K562 (cell line): ENCODE results near the gene GEMIN5. TPM values are rescaled to one million over a fixed set of nuclear protein-coding genes. Genes with fewer than 3 reads are reported as not detected.

Experiments used
- CSDE1 ChIP-seq, 2 experiments: fragments of 450-650 bp; IDR thresholded peaks; 2 replicates each; pipeline ENCODE4 v1.6.1; 2016; ENCODE audit warnings: mild to moderate bottlenecking in 1 of 2
- CTBP1 ChIP-seq: fragments of 450-650 bp; IDR thresholded peaks from 2 replicates; pipeline ENCODE4 v1.6.1; 2016; ENCODE audit warnings: borderline replicate concordance
- HNRNPH1 ChIP-seq: fragments of 200-400 bp; formaldehyde crosslinking; optimal IDR thresholded peaks from 2 replicates; pipeline ENCODE3; 2017; ENCODE audit warnings: low read depth, mild to moderate bottlenecking, low read length, moderate library complexity
- JUN ChIP-seq, 2 experiments: sonication (generic) in 1 of 2; formaldehyde crosslinking in 1 of 2; IDR thresholded peaks; 2 replicates each; pipeline versions ENCODE4 v1.6.1 to v1.8.0; 2012 to 2022; ENCODE audit warnings: borderline replicate concordance in 2 of 2, mild to moderate bottlenecking in 2 of 2, improper control_type of control experiment in 1 of 2, low read depth in 1 of 2, low read length in 1 of 2, missing genetic modification reagents in 1 of 2
- JUND ChIP-seq, 2 experiments: IDR thresholded peaks; 2 replicates in 1 of 2; 3 replicates in 1 of 2; pipeline ENCODE4 v1.6.1; 2011; ENCODE audit warnings: borderline replicate concordance in 2 of 2, low read depth in 2 of 2, low read length in 2 of 2, improper control_type of control experiment in 1 of 2, missing biosample characterization in 1 of 2, missing genetic modification characterization in 1 of 2, missing genetic modification reagents in 1 of 2
- KAT7 ChIP-seq: sonication (generic); formaldehyde crosslinking; IDR thresholded peaks from 2 replicates; pipeline ENCODE4 v1.8.0; 2022; ENCODE audit warnings: missing genetic modification reagents, mild to moderate bottlenecking, borderline replicate concordance
- MTA3 ChIP-seq: fragments of 450-650 bp; formaldehyde crosslinking; IDR thresholded peaks from 2 replicates; pipeline ENCODE4 v1.6.1; 2017; ENCODE audit warnings: mild to moderate bottlenecking, borderline replicate concordance
- NR4A1 ChIP-seq, 2 experiments: fragments of 250-450 bp in 1 of 2; fragments of 450-650 bp in 1 of 2; sonication (Bioruptor Pico) in 1 of 2; IDR thresholded peaks; 2 replicates each; pipeline versions ENCODE4 v1.4.0 to v1.6.1; 2016 to 2020; ENCODE audit warnings: mild to moderate bottlenecking in 2 of 2, missing compliant biosample characterization in 1 of 2, missing genetic modification characterization in 1 of 2, moderate library complexity in 1 of 2
- POLR2G ChIP-seq: fragments of 200-400 bp; formaldehyde crosslinking; IDR thresholded peaks from 2 replicates; pipeline ENCODE4 v1.6.1; 2017; ENCODE audit warnings: low read depth, mild to moderate bottlenecking, antibody characterized with exemption, low read length, moderate library complexity
- RREB1 ChIP-seq: fragments of 250-450 bp; sonication (Bioruptor Pico); IDR thresholded peaks from 2 replicates; pipeline ENCODE4 v1.4.0; 2020
- SIN3A ChIP-seq, 2 experiments: fragments of 150-350 bp in 1 of 2; IDR thresholded peaks; 2 replicates each; pipeline ENCODE4 v1.6.1; 2011 to 2016; ENCODE audit warnings: borderline replicate concordance in 2 of 2, low read depth in 2 of 2, low read length in 2 of 2, mild to moderate bottlenecking in 2 of 2, moderate library complexity in 2 of 2; ENCODE audit not compliant: control insufficient read depth in 1 of 2
- SUPT5H ChIP-seq: fragments of 450-650 bp; IDR thresholded peaks from 2 replicates; pipeline ENCODE4 v1.6.1; 2016
- USF1 ChIP-seq: sonication (generic); formaldehyde crosslinking; IDR thresholded peaks from 2 replicates; pipeline ENCODE4 v1.9.0; 2022; ENCODE audit warnings: mild to moderate bottlenecking, missing genetic modification reagents
- ZNF121 ChIP-seq: sonication (generic); formaldehyde crosslinking; conservative IDR thresholded peaks from 2 replicates; pipeline ENCODE4 v1.8.0; 2022; ENCODE audit warnings: missing genetic modification reagents
- ZNF76 ChIP-seq: fragments of 250-450 bp; sonication (Bioruptor Pico); IDR thresholded peaks from 2 replicates; pipeline ENCODE4 v1.4.0; 2020; ENCODE audit warnings: mild to moderate bottlenecking, moderate library complexity, borderline replicate concordance
- ZNF830 ChIP-seq: fragments of 250-450 bp; sonication (Bioruptor Pico); IDR thresholded peaks from 2 replicates; pipeline ENCODE4 v1.5.0; 2021; ENCODE audit warnings: mild to moderate bottlenecking
- polyA plus RNA-seq, 8 experiments: library from polyadenylated mRNA; depleted of rRNA in 4 of 8; stranded (reverse) in 5 of 8; unstranded in 3 of 8; fragments of >200 nt; fragmentation: Nextera tagmentation in 2 of 8; fragmentation: Illumina TruSeq in 1 of 8; extraction: Ambion mirVana in 2 of 8; extraction: Trizol in 1 of 8; gene quantifications; 2 replicates each; pipeline versions ENCODE4 v1.2.1 to v1.2.3, GENCODE V29; 2011 to 2014; ENCODE audit warnings: inconsistent platforms in 1 of 8, missing spikeins in 1 of 8
- total RNA-seq, 7 experiments: library from RNA; depleted of rRNA in 6 of 7; stranded (reverse); fragments of >200 nt in 6 of 7; fragmentation: Illumina TruSeq in 2 of 7; extraction: Trizol in 2 of 7; gene quantifications; 2 replicates each; pipeline versions ENCODE4 v1.2.1 to v1.2.3, GENCODE V29; 2011 to 2021; ENCODE audit warnings: low replicate concordance in 1 of 7
- TF ChIP-seq, protein P1 (sequence below): fragments of 200-800 bp; sonication (Bioruptor generic); IDR thresholded peaks from 2 replicates; pipeline ENCODE4 v1.6.1; 2017; ENCODE audit warnings: missing genetic modification characterization, missing compliant biosample characterization

Gene GEMIN5
- total and polyA plus RNA-seq, 9 of the 15 experiments (the other 6 are each of a cell fraction or from before 2014, with no cell fraction given): 10.3 to 48.2 (median 34.7) TPM

- TF ChIP-seq RREB1 (CRISPR knock-in tag) (0 out of 2 replicates have a peak, but pooled peaks have one; percentile 10), JUND (IDR thresholded peaks at IDR 0.05; ENCODE audit: borderline replicate concordance, low read depth, low read length) (peak; percentile 62), JUND (tag; IDR thresholded peaks at IDR 0.05; ENCODE audit: borderline replicate concordance, low read depth, low read length) (no peak), NR4A1 (CRISPR knock-in tag; IDR thresholded peaks at IDR 0.05) (no peak), NR4A1 (tag; IDR thresholded peaks at IDR 0.05) (peak; percentile 37; the same call in 1 of the 2 replicates), JUN (IDR thresholded peaks at IDR 0.05; ENCODE audit: borderline replicate concordance, low read depth, low read length) (no peak), JUN (CRISPR knock-in tag; IDR thresholded peaks at IDR 0.05; ENCODE audit: borderline replicate concordance) (peak; percentile 74; the same call in 1 of the 2 replicates), HNRNPH1 (no peak), CSDE1 (IDR thresholded peaks at IDR 0.05) (peak in 1 of 2 experiments; percentile 73; a peak in 2 of 4 replicates), MTA3 (peak; percentile 88), ZNF76 (no peak), POLR2G (peak; percentile 85), CTBP1 (peak; percentile 65), KAT7 (CRISPR knock-in tag) (0 out of 2 replicates have a peak, but pooled peaks have one; percentile 2), ZNF121 (no peak), SIN3A (IDR thresholded peaks at IDR 0.05; ENCODE audit: borderline replicate concordance in 2 of 2, control insufficient read depth in 1 of 2, low read depth in 2 of 2, low read length in 2 of 2) (peak; percentile 47 to 86; a peak in 2 of 4 replicates), ZNF830 (peak; percentile 84; the same call in 1 of the 2 replicates), USF1 (CRISPR knock-in tag) (0 out of 2 replicates have a peak, but pooled peaks have one; percentile 10), SUPT5H (peak; percentile 34; the same call in 1 of the 2 replicates)
- TF ChIP-seq, protein P1, sequence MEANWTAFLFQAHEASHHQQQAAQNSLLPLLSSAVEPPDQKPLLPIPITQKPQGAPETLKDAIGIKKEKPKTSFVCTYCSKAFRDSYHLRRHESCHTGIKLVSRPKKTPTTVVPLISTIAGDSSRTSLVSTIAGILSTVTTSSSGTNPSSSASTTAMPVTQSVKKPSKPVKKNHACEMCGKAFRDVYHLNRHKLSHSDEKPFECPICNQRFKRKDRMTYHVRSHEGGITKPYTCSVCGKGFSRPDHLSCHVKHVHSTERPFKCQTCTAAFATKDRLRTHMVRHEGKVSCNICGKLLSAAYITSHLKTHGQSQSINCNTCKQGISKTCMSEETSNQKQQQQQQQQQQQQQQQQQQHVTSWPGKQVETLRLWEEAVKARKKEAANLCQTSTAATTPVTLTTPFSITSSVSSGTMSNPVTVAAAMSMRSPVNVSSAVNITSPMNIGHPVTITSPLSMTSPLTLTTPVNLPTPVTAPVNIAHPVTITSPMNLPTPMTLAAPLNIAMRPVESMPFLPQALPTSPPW (CRISPR knock-in tag): peak; percentile 100
Observed at GRCh38 chr5:154857530-154858296, 80.3 kb downstream of the GEMIN5 start (continued).
